Testis (tissue), 2 donors: ENCODE data around the gene CACNA1I.

Experiments used
- POLR2A ChIP-seq: fragments of 450-650 bp; IDR thresholded peaks from one replicate; pipeline ENCODE4 v1.6.1; 2017; ENCODE audit warnings: antibody characterized with exemption, mild to moderate bottlenecking, moderate library complexity
- TF ChIP-seq, protein P1 (sequence below), 3 experiments: fragments of 450-650 bp in 2 of 3; fragments of 200-600 bp in 1 of 3; sonication (generic) in 1 of 3; IDR thresholded peaks; one replicate each; pipeline ENCODE4 v1.5.1; 2016 to 2019; ENCODE audit warnings: antibody characterized with exemption in 3 of 3, mild to moderate bottlenecking in 2 of 3, moderate library complexity in 1 of 3

DNA sequence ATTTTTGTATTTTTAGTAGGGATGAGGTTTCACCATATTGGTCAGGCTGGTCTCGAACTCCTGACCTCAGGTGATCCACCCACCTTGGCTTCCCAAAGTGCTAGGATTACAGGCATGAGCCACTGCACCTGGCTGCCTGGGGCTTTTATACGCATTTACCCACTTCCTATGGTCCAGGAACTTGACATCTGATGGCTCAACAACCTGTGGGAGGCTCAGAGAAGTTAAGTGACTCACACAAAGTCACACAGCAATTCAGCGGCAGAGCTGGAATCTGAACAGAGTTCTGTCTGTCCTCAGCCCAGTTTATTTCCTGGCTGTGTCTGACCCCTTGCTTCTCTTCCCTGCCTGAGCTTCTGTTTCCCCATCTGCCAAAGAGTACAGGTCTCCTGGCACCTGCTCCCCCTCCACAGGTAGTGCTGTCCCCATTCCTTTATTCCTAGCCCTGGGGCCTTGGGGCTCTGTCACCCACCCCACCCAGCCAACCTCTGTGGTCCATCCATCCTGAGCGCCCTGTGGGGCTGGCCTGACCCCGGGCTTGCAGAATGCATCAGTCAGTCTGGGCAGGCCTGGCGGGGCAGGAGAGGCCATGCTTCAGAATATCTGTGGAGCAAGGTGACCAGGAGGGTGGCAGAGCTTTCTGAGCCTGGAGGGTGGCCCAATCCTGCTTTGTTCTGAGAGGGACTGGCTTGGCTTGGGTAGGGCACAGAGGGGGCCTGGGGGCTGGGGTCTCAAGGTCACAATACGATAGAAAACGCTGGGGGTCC, 50.6 kb downstream of the CACNA1I start:
- TF ChIP-seq, protein P1, sequence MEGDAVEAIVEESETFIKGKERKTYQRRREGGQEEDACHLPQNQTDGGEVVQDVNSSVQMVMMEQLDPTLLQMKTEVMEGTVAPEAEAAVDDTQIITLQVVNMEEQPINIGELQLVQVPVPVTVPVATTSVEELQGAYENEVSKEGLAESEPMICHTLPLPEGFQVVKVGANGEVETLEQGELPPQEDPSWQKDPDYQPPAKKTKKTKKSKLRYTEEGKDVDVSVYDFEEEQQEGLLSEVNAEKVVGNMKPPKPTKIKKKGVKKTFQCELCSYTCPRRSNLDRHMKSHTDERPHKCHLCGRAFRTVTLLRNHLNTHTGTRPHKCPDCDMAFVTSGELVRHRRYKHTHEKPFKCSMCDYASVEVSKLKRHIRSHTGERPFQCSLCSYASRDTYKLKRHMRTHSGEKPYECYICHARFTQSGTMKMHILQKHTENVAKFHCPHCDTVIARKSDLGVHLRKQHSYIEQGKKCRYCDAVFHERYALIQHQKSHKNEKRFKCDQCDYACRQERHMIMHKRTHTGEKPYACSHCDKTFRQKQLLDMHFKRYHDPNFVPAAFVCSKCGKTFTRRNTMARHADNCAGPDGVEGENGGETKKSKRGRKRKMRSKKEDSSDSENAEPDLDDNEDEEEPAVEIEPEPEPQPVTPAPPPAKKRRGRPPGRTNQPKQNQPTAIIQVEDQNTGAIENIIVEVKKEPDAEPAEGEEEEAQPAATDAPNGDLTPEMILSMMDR (IDR thresholded peaks at IDR 0.05), result no peak
- no peak for TF ChIP-seq POLR2A
